ENCODE data around the gene CCNO. TPM values are rescaled to one million over a fixed set of nuclear protein-coding genes. Genes with fewer than 3 reads are reported as not detected.

Gene CCNO, protein sequence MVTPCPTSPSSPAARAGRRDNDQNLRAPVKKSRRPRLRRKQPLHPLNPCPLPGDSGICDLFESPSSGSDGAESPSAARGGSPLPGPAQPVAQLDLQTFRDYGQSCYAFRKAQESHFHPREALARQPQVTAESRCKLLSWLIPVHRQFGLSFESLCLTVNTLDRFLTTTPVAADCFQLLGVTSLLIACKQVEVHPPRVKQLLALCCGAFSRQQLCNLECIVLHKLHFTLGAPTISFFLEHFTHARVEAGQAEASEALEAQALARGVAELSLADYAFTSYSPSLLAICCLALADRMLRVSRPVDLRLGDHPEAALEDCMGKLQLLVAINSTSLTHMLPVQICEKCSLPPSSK
- total RNA-seq = 0.19 TPM in 1 of 2 replicates, not detected in the other
- long read RNA-seq = 0 reads

DNA sequence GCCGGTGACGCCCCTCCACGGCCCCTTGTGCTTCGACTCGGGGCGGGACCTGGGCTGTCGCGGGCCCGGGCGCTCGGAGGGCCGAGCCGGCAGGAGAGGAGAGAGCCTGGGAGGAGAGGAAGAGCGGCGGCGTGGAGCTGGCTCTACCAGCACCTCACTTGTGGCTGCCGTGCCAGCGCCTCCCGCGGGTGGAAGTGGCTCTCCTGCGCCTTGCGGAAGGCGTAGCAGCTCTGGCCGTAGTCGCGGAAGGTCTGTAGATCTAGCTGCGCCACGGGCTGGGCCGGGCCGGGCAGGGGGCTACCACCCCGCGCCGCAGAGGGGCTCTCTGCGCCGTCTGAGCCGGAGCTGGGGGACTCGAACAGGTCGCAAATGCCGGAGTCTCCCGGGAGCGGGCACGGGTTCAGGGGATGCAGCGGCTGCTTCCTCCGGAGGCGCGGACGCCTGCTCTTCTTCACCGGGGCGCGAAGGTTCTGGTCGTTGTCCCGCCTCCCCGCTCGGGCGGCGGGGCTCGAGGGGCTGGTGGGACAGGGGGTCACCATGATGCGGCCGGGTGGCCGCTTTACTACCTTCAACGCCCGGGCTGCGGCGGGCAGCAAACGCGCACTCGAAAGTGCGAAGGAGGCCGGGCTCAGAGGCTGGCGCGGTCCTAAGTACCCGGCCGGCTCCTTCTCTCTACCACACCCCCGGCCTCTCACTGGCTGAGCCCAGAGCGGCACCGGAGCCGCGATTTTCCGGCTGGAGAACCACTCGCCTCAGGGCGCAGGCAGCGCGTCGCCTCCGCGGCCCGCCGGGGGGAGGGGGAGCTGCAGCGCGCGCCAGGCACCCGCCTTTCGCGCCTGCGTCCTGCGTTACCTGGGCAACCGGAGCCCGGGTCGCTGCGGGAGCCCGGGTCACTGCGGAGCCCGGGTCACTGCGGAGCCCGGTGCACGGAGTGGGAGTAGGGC is at the start of gene CCNO:
CCNO (minus strand) TSS at position 624 of the 944 bp plus-strand sequence; CDS start at position 539, 85 bp downstream.
- DNase-seq (ENCODE audit: low spot score, unreplicated experiment) = peak; percentile 62
- no peaks in the 10 kb centered on the region for H3K36me3 Mint-ChIP-seq (ENCODE audit: insufficient read depth)
- H3K9me3 Mint-ChIP-seq (ENCODE audit: low read depth) = no peaks in the 10 kb centered on the region
- peak within 1 kb of the TSS; percentile 73 for H3K27ac Mint-ChIP-seq
- TF ChIP-seq CTCF (IDR thresholded peaks at IDR 0.05; ENCODE audit: unreplicated experiment) = peak; percentile 13
- H3K27me3 Mint-ChIP-seq = peaks cover 72% of the 10 kb centered on the region
- H3K4me1 Mint-ChIP-seq (ENCODE audit: low read depth) = peaks cover 14% of the 10 kb centered on the region
- peak within 1 kb of the TSS; percentile 77 for H3K4me3 Mint-ChIP-seq (ENCODE audit: low read depth)

GRCh38 chr5:55278778-55279177 is 45.4 kb upstream of the CCNO start:
- Mint-ChIP-seq H3K36me3 (ENCODE audit: insufficient read depth) (peaks cover 11% of the 10 kb centered on the region), H3K4me3 (ENCODE audit: low read depth) (no peak overlapping the region), H3K27ac (no peak overlapping the region), H3K4me1 (ENCODE audit: low read depth) (no peaks in the 10 kb centered on the region), H3K27me3 (no peaks in the 10 kb centered on the region), H3K9me3 (ENCODE audit: low read depth) (no peaks in the 10 kb centered on the region)
- DNase-seq (ENCODE audit: low spot score, unreplicated experiment) = no peak
- TF ChIP-seq CTCF (IDR thresholded peaks at IDR 0.05; ENCODE audit: unreplicated experiment) = no peak

GRCh38 chr5:55276771-55277170 is 43.4 kb upstream of the CCNO start:
- no peaks in the 10 kb centered on the region for H3K9me3 Mint-ChIP-seq (ENCODE audit: low read depth)
- H3K27me3 Mint-ChIP-seq = no peaks in the 10 kb centered on the region
- no peak overlapping the region for H3K27ac Mint-ChIP-seq
- H3K4me1 Mint-ChIP-seq (ENCODE audit: low read depth) = no peaks in the 10 kb centered on the region
- peaks cover 11% of the 10 kb centered on the region for H3K36me3 Mint-ChIP-seq (ENCODE audit: insufficient read depth)
- no peak for DNase-seq (ENCODE audit: low spot score, unreplicated experiment)
- H3K4me3 Mint-ChIP-seq (ENCODE audit: low read depth) = no peak overlapping the region
- TF ChIP-seq CTCF (IDR thresholded peaks at IDR 0.05; ENCODE audit: unreplicated experiment) = no peak

GRCh38 chr5:55258339-55258738 is 24.9 kb upstream of the CCNO start:
- Mint-ChIP-seq H3K27me3 (no peaks in the 10 kb centered on the region), H3K9me3 (ENCODE audit: low read depth) (no peaks in the 10 kb centered on the region), H3K27ac (no peak overlapping the region), H3K4me3 (ENCODE audit: low read depth) (no peak overlapping the region), H3K4me1 (ENCODE audit: low read depth) (peaks cover 8% of the 10 kb centered on the region), H3K36me3 (ENCODE audit: insufficient read depth) (peaks cover 11% of the 10 kb centered on the region)
- TF ChIP-seq CTCF (IDR thresholded peaks at IDR 0.05; ENCODE audit: unreplicated experiment) = no peak
- no peak for DNase-seq (ENCODE audit: low spot score, unreplicated experiment)

DNA sequence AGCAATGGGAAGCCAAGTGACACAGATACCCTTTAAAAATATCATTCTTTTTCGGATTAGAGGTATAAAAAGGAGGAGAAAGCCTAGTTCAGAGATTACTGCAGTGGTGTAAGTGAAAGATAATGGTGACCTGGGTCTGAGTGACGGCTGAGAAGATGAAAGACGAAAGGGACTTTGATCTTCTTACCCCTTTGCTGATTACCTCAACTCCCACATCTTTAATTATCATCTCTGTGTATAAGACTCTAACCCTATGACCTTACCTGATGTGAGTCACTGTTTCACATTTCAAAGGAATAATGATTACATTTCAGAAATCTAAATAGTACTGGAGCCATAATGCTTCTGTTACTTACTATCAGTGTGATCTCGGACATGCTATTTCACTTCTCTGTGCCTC is 21.4 kb upstream of the CCNO start:
- no peaks in the 10 kb centered on the region for H3K9me3 Mint-ChIP-seq (ENCODE audit: low read depth)
- no peak overlapping the region for H3K27ac Mint-ChIP-seq
- DNase-seq (ENCODE audit: low spot score, unreplicated experiment) = no peak
- TF ChIP-seq CTCF (IDR thresholded peaks at IDR 0.05; ENCODE audit: unreplicated experiment) = no peak
- H3K27me3 Mint-ChIP-seq = no peaks in the 10 kb centered on the region
- no peak overlapping the region for H3K4me3 Mint-ChIP-seq (ENCODE audit: low read depth)
- H3K4me1 Mint-ChIP-seq (ENCODE audit: low read depth) = peaks cover 8% of the 10 kb centered on the region
- H3K36me3 Mint-ChIP-seq (ENCODE audit: insufficient read depth) = peaks cover 7% of the 10 kb centered on the region
